Activated CD8-positive, alpha-beta memory T cell treated with anti-CD3 and anti-CD28 coated beads for 1 hour (primary cell): ENCODE data around the gene SNRPA.

Experiments used
- DNase-seq, 2 donors: peaks; one replicate each; pipeline ENCODE4 v3.0.0-alpha.2; 2020; ENCODE audit warnings: low read depth in 1 of 2; ENCODE audit errors: extremely low read depth in 1 of 2

The SNRPA gene

GRCh38 chr19:40750874-40751537 lies at the start of gene SNRPA:
TSS of gene SNRPA (plus strand) at chr19:40751203. CDS start at chr19:40751409, 206 bp downstream.
- peak; percentile 89 for DNase-seq

- no peak for DNase-seq
Observed at GRCh38 chr19:40701758-40702157, 49.2 kb upstream of the SNRPA start.

GRCh38 chr19:40702337-40703012 lies 48.5 kb upstream of the SNRPA start:
- DNase-seq: no peak

GRCh38 chr19:40703029-40703755 lies 47.8 kb upstream of the SNRPA start:
- no peak for DNase-seq

- DNase-seq: no peak
Observed at GRCh38 chr19:40704491-40705361, 46.3 kb upstream of the SNRPA start.

- no peak for DNase-seq
Observed at GRCh38 chr19:40705362-40705651, 45.7 kb upstream of the SNRPA start.

GRCh38 chr19:40705950-40706619 lies 44.9 kb upstream of the SNRPA start:
- no peak for DNase-seq

- no peak for DNase-seq
Observed at GRCh38 chr19:40707615-40708014, 43.4 kb upstream of the SNRPA start.

- DNase-seq: no peak
Observed at GRCh38 chr19:40709817-40710216, 41.2 kb upstream of the SNRPA start.

- DNase-seq: no peak
Observed at GRCh38 chr19:40713939-40714338, 37.1 kb upstream of the SNRPA start.

- peak; percentile 86 to 87 for DNase-seq
Observed at GRCh38 chr19:40714441-40715299, 36.3 kb upstream of the SNRPA start.

GRCh38 chr19:40716031-40716481 lies 34.9 kb upstream of the SNRPA start:
- DNase-seq: peak; percentile 47 to 72

GRCh38 chr19:40716482-40717324 lies 34.3 kb upstream of the SNRPA start, which contains the start of the genes COQ8B and ITPKC:
TSS of gene COQ8B (minus strand) at chr19:40716886. CDS start at chr19:40714632, 2,254 bp downstream.
TSS of gene ITPKC (plus strand) at chr19:40717112. CDS start at chr19:40717136, 24 bp downstream.
- DNase-seq: peak; percentile 98 to 100

- DNase-seq: no peak
Observed at GRCh38 chr19:40717325-40717879, 33.6 kb upstream of the SNRPA start.

- DNase-seq: no peak
Observed at GRCh38 chr19:40717880-40718773, 32.9 kb upstream of the SNRPA start.

GRCh38 chr19:40718774-40719391 lies 32.1 kb upstream of the SNRPA start:
- no peak for DNase-seq
